BJ (cell line): ENCODE measurements around the gene OR51E2. TPM values are rescaled to one million over a fixed set of nuclear protein-coding genes. Genes with fewer than 3 reads are reported as not detected.

Experiments used
- CTCF ChIA-PET: fragments of 350-600 bp; formaldehyde crosslinking; extraction: SDS; loops from one replicate; lab custom pipeline; 2021; ENCODE audit warnings: antibody characterized with exemption, inconsistent platforms; lab: Yijun Ruan, JAX
- POLR2A ChIA-PET: fragments of 300-600 bp; sonication (Branson Sonifier 250); formaldehyde crosslinking; extraction: SDS; loops from one replicate; lab custom pipeline; 2021; ENCODE audit warnings: antibody characterized with exemption; lab: Charles Lee
- DNase-seq: peaks from one replicate; pipeline ENCODE4 v3.0.0-alpha.2; 2011; ENCODE audit warnings: low read depth
- H3K27me3 ChIP-seq: 2 replicates; pipeline ENCODE4 v1.6.0; 2011; ENCODE audit warnings: low read length; ENCODE audit not compliant: control insufficient read depth, insufficient read depth
- H3K36me3 ChIP-seq: 2 replicates; pipeline ENCODE4 v1.5.1; 2011; ENCODE audit warnings: low read length; ENCODE audit not compliant: control insufficient read depth, insufficient read depth
- H3K4me3 ChIP-seq: 2 replicates; pipeline ENCODE4 v1.5.1; 2011; ENCODE audit warnings: low read depth, mild to moderate bottlenecking, control low read depth, low read length
- polyA plus RNA-seq: library from polyadenylated mRNA; depleted of rRNA; stranded (reverse); fragments of >200 nt; gene quantifications from 2 replicates; pipeline ENCODE4 v1.2.3, GENCODE V29; 2011
- TF ChIP-seq, protein P1 (sequence below): IDR thresholded peaks from 2 replicates; pipeline ENCODE4 v1.5.1; 2011; ENCODE audit warnings: low read depth, mild to moderate bottlenecking, control low read depth, inconsistent platforms, low read length, moderate library complexity; ENCODE audit not compliant: insufficient read depth

Gene OR51E2
- polyA plus RNA-seq, 1 experiment = not detected

DNA sequence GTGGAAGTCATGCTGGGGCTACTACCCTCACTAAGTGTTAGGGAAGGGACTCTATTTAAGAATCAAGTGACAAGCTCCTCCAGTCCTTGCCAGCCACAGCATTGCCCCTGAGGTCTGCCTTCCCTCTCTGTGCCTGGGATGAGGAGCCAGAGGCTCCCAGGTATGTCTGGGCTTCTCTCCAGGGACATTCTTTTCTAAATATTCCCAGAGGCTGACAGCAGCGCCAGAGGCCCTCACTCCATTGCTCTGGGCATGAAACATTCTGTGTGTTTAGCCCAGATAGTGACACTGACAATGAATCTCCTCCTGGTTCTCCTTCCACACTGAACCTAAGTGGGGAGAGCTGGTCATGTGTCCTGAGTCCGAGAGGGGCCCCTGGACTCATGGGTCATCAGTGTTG lies 51.7 kb downstream of the OR51E2 start:
- TF ChIP-seq, protein P1, sequence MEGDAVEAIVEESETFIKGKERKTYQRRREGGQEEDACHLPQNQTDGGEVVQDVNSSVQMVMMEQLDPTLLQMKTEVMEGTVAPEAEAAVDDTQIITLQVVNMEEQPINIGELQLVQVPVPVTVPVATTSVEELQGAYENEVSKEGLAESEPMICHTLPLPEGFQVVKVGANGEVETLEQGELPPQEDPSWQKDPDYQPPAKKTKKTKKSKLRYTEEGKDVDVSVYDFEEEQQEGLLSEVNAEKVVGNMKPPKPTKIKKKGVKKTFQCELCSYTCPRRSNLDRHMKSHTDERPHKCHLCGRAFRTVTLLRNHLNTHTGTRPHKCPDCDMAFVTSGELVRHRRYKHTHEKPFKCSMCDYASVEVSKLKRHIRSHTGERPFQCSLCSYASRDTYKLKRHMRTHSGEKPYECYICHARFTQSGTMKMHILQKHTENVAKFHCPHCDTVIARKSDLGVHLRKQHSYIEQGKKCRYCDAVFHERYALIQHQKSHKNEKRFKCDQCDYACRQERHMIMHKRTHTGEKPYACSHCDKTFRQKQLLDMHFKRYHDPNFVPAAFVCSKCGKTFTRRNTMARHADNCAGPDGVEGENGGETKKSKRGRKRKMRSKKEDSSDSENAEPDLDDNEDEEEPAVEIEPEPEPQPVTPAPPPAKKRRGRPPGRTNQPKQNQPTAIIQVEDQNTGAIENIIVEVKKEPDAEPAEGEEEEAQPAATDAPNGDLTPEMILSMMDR = no peak
- no peaks in the 10 kb centered on the region for H3K36me3 ChIP-seq
- no peak overlapping the region for H3K4me3 ChIP-seq
- ChIA-PET POLR2A (no interaction called here), CTCF (interaction anchor here (3.4 kb wide), 1 partner anchor 9 kb away, joined by 24 read pairs; the partner anchor contains the start of gene OR51D1)
- H3K27me3 ChIP-seq = no peaks in the 10 kb centered on the region
- DNase-seq = no peak

DNA sequence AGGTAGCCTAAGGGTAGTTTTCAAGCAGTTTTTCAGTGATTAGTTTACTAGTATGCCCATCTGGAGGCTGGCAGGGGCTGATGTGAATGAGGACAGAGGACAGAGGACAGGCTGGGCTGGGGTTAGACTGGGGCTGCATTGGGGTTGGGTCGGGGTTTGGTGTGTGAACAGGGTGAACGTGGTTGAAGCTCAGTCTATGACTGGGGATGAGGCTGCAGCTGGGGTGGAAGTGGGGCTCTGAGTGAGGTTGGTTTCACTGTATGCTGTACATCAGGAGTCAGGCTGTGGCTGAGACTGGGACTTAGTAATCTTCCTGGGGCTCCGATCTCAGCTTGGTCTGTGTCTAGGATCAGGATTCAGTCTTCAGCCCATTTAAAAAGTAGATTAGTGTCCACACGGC lies 53.4 kb downstream of the OR51E2 start:
- DNase-seq = no peak
- no peaks in the 10 kb centered on the region for H3K36me3 ChIP-seq
- TF ChIP-seq, protein P1 = no peak
- H3K27me3 ChIP-seq = no peaks in the 10 kb centered on the region
- H3K4me3 ChIP-seq = no peak overlapping the region
- ChIA-PET POLR2A (no interaction called here), CTCF (no interaction called here)

DNA sequence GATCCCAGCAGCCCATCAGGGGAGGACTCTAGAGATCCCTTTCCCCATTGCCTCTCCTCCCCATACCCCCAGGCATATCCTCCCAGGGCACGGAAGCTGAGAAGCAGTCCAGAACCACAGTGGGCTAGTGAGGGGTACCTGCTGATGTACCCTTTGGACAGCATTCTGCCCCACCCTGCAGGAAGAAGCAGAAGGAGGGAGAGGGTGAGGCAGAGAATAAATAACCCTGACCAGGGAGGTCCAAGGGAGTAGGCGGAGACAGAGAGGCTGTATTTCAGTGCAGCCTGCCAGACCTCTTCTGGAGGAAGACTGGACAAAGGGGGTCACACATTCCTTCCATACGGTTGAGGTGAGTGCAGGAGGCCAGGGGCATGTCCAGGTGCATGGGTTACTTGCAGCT lies 54.0 kb downstream of the OR51E2 start, which contains the start of gene OR51E1:
TSS of gene OR51E1 (plus strand) at position 301 of the 400 bp plus-strand sequence. CDS start 8,545 bp downstream, outside the sequence.
- no peak for DNase-seq
- H3K27me3 ChIP-seq = no peaks in the 10 kb centered on the region
- TF ChIP-seq, protein P1 = no peak
- CTCF ChIA-PET = no interaction called here
- POLR2A ChIA-PET = no interaction called here
- no peaks in the 10 kb centered on the region for H3K36me3 ChIP-seq
- H3K4me3 ChIP-seq = no peak within 1 kb of the TSS

DNA sequence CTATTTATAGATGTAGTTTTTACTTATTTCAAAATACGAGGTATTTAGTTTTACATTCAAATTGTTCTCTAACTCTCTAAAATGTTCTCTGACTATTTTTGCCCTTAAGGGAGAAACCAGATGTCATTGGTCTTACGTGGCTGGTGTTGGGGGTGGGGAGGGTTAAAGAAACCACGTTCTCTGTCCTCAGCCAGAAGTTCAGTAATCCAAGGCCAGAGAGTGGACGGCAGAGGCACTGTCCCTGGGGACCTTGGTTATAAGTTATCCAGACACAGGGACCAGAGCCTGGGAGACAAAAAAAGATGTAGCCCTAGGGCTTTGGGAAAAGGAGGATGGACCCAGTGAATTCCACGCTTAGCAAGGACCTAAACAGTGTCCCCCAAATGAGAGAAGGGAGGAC lies 54.6 kb downstream of the OR51E2 start:
- Histone ChIP-seq H3K4me3 (no peak overlapping the region), H3K27me3 (no peaks in the 10 kb centered on the region), H3K36me3 (no peaks in the 10 kb centered on the region)
- TF ChIP-seq, protein P1 = no peak
- ChIA-PET POLR2A (no interaction called here), CTCF (no interaction called here)
- no peak for DNase-seq

DNA sequence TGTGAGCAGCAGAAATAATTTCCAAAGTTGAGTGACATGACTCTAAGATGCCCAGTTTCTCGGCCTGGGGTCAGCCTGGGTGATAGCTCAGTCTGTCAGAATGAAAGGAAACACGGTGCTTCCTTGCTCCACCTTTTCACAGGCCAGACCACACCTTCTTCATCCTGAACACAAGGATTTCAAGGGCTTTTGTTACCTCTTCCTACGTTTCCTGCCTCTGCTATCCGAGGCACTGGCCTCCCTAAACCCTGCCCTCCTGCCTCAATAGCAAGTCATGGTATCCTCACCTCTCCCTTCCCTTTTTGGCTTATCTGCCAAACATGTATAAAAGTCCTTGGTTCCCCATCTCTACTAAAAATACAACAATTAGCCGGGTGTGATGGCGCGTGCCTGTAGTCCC lies 55.6 kb downstream of the OR51E2 start:
- Histone ChIP-seq H3K27me3 (no peaks in the 10 kb centered on the region), H3K4me3 (no peak overlapping the region), H3K36me3 (no peaks in the 10 kb centered on the region)
- POLR2A ChIA-PET = no interaction called here
- TF ChIP-seq, protein P1 = no peak
- CTCF ChIA-PET = no interaction called here
- DNase-seq = no peak
